HG03196 (cell line): ENCODE data around the gene PLAC9.

Experiments
- ATAC-seq: cut with Tn5 transposase; IDR thresholded peaks from one replicate; pipeline ENCODE4 v1.9.1; 2021; ENCODE audit not compliant: unreplicated experiment

Gene PLAC9

DNA sequence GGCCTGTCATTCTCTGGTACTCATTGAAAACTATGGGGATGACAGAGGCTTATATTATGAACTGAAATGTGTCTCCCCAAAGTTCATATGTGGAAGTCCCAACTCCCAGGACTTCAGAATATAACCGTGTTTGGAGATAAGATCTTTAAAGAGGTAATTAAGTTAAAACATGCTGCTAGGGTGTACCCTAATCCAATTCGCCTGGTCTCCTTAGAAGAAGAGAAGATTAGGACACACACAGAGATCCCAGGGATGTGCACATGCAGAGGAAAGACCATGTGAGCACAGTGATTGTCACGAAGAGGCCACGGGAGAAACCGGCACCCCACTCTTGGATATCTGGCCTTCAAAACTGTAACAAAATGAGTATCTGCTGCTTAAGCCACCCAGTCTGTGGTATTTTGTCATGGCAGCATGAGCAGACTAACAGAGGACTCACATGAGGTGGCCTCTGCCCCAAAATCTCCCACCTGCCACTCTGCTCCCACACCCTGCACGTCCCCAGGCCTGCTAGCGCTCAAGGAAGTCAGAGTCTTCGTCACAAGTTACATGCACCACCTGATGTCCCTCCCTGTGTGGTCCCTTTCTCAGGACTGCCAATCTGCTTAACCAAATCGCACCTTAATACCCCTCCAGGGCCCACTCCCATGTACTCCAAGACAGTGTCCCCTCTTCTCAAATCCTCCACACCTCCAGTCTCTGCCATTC lies 26.8 kb downstream of the PLAC9 start:
- no peak for ATAC-seq

DNA sequence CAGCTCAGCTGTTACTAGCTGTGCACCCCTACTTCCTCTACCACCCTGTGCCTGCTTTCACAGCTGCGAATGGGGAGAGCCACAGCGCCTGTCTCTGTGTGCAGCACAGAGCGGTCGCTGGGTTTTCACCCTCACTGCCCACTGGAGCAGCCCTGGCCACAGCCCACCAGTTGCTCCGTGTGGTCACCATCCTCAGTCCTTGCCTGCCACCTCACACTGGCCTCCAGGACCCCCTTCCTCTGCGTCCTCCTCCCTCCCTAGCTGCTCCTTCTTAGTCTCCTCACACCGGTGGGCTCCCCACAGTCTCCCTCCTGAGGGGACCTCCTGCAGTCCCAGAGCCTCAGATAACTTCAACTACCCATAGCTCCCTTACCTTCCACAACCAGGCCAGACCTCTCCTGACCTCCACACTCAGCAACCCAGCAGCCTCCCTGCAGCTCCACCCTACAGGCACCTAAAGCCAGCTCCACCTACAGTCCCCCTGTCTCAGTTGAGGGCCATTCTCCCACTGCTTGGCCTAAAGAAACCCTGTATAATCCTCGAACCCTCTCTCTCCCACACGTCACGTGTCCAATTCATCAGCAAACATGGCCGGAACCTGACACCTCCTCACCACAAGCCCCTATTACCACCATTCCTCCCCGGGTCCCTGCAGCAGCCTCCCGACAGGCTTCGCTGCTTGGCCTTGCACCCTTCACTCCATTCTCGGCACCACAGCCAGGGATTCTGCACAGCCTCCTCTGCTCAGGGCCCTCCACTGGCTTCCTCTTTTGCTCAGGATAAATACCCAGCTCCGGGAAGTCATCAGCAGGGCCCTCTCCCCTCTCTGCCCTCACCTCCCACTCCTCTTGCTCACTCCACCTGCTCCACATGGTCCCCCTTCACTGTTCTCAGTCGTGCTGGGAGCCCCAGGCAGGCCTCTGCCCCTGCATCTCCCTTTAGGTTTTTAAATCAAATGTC lies 28.1 kb downstream of the PLAC9 start:
- no peak for ATAC-seq

DNA sequence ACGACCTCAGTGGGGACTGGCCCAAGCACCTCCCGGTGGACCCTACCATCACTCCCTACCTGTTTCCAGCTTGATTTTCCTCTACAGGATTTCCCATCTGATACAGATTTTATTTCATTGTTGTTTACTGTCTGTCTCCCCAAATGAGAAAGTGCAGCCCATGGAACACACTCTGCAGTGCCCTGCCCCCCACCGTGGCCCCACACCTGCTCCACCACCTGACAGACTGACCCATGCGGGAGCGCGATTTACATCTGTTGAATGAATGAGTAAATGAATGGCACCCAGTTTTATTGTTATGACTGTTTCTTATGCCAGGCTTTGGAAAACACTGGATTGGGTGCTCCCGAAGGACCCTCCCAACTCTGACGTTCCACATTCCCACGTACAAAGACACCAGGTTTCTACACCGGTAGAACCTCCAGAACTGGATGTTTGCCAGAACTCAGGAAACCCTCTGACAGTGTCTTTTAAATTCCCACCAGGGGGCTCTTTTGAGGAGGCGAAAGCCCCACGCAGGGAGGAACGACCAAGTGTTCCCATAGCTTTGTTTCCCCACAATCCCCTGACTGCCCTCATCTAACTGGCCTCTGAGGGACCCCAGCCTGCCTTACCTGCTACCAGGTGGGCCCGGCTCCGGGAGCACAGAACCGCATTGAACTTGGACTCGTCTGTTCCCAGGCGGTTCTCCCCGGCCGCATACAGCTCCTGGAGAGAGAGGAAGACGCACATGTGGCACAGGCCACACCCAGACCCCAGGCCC lies 29.0 kb downstream of the PLAC9 start:
- ATAC-seq = no peak

DNA sequence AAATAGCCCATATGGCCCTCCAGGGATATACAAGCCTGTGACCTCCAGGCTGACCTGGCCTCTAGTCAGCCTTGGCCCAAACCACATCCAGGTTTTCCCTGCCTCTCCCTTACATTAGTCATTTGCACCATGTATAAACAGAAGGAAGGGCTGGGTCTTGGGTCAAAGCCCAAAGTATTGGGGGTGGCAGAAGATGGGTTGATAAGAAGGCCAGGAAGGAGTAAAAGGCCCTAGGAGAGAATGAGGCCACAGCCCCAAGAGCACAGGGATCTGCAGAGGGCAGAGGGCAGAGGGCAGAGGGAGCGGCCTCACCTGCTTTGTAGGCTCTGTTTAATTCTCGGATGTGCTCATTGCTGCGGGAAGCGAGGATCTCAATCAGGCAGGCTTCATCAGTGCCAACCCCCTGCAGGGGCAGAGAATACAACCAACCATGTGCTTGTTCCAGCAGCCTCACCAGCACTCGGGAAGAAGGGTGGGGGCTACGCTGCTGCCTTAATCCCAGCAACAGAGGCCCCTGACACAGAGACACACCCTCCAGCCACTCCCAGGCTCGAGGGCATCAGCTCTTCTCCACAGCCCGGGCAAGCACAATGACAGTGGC lies 31.3 kb downstream of the PLAC9 start:
- ATAC-seq = no peak

GRCh38 chr10:80164596-80164995 lies 32.1 kb downstream of the PLAC9 start:
- no peak for ATAC-seq

DNA sequence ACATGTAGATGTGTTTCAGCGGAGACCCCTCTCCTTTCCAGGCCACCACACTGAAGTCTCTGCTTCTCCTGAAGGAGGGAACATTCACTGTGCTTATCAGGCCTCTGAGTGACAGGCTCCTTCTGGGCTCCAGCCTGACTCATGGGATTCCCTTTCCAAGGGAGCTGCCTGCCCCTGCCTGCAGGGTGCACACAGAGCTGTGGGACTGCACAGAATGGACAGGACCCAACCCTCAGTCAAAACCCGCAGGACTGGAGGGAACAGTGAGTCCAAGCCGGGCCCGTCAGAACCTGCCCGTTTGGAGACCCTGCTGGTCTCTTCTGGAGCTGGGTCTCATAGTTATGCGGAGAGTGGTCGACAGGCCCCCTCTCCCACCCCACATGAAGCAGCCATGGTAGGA lies 32.6 kb downstream of the PLAC9 start:
- ATAC-seq = no peak

DNA sequence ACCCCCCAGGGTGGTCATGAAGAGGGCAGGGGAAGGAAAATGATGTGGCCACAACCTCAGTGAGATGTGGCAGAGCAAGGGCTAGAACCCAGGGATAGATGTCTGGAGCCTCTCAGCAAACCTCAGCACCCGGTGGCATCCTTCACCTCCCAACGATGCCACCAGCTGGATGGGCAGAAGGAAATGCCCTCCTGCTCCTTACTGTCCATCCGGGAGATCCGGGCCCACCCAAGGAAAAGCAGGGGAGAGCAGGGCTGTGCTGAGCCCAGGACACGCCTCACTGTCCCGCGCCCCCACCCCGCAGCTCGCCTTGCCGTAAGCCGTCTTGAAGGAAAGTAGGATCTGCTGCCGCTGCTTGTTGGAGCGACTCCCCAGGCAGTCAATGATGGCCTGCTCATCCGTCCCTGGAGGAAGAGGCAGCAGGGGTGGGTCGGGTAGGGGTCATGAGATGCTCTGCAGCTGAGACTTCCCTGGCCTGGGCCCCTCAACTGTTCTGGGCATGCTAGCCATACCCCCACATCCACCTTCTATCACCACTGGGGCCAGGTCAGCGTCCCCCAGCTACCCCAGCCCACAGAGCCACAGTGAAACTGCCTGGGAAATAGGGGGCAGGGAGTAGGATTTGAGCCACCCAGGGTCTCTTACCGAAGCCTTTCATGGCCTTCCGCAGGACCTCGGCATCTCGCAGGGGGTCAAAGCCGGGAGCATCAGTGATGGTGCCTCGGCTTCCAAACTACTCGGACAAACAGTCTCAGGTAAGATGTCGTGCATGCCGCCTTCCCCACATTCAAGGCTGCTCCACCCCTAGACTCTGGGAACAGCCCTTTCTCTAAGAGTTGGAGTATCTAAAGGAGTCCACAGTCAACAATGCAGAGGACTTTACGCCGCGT lies 34.3 kb downstream of the PLAC9 start:
- no peak for ATAC-seq

- no peak for ATAC-seq
Observed at GRCh38 chr10:80167471-80168161, 35.1 kb downstream of the PLAC9 start.

GRCh38 chr10:80168162-80168511 lies 35.6 kb downstream of the PLAC9 start:
- ATAC-seq = no peak

DNA sequence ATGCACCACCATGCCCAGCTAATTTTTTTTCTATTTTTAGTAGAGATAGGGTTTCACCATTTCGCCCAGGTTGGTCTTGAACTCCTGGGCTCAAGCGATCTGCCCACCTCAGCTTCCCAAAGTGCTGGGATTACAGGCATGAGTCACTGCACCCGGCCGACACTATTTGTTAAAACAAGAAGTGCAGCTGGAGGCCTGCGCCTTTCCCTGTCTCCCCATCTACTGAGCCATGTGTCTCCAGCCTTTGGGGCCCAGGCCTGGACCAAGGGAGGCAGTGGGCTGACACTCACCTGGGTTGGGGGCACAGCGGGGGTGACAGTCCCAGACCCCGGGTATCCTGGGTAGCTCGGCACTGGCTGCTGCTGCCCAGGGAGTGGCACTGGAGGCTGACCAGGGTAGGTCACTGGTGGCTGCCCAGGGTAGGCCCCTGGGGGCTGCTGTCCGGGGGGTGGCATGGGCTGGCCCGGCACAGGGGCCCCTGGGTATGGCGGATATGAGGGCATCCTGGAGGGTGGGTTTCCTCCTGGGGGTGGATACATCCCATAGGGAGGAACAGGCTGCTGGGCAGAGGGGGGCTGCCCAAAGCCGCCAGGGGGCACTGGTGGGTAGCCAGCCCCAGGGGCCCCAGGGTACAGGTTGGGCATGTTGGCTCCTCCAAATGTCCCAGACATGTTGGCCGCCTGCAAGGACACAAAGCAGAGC lies 36.3 kb downstream of the PLAC9 start:
- no peak for ATAC-seq

DNA sequence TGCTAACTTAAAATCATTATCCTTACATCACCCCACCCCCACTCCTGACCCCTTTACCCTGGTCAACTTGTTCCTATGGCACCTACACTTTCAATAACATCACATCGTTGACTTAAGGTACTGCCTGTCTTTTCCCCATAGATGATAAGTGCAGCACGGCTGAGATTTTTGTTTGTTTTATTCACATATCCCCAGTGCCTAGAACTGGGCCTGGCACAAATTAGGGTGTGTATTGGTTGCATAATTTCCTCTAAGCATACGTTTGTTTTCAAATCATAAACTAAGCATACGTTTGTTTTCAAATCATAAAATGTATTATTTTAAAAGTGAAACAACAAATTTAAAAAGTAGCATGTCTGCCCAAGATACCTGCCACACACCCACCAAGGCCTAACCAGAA lies 37.5 kb downstream of the PLAC9 start:
- ATAC-seq = no peak

- no peak for ATAC-seq
Observed at GRCh38 chr10:80170641-80171040, 38.1 kb downstream of the PLAC9 start.

GRCh38 chr10:80171248-80171660 lies 38.7 kb downstream of the PLAC9 start:
- no peak for ATAC-seq

GRCh38 chr10:80172896-80173295 lies 40.4 kb downstream of the PLAC9 start:
- ATAC-seq = no peak

DNA sequence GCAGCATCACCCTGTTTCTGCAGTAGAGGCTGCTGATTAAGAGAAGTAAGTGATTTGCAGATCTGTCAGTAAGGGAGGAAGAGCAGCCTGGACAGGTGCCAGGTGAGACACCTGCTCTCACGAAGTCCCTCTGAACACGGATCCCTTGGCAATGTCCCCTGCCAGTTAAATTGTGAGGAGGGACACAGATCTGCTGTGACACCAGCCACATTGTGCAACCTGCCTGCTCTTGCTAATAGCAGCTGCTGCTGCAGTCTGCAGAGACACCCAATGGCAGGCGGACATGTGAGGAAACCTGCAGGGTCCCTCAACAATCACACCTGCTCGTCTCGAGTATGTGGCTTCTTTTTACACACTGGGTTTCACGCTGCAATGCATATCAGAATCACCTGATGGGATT lies 40.9 kb downstream of the PLAC9 start:
- no peak for ATAC-seq

DNA sequence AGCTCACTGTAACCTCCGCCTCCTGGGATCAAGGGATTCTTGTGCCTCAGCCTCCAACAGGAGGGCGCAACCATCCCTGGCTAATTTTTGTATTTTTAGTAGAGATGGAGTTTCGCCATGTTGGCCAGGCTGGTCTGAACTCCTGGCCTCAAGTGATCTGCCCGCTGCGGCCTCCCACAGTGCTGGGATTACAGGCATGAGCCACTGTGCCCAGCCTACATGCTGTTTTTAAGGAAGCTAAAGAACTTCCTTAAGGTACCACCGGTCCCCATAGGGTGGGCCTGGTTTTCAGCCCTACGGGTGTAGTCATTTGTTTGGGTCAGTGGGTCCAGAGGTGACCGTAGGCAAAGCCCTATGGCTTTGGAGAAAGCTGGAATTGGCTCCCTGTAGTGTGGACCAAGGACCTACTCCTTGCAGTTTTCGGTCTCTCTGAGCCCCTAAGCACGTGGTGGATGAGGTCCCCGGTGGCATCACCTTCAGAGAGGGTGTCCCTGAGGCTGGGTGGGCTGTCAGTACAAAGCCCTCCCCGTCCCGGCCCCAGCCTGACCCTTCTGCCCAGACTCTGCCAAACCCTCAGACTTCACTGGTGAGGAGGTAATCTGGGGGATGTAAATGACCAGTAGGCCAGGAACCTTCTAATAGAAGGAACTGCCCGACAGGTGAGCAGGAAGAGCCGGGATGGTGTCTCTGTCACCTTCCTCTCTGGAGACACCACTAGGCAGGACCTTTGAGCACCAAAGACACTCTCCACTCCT lies 42.3 kb downstream of the PLAC9 start:
- no peak for ATAC-seq

- no peak for ATAC-seq
Observed at GRCh38 chr10:80176526-80176925, 44.0 kb downstream of the PLAC9 start.
